Right cardiac atrium (tissue), 5 donors: ENCODE measurements around the gene CCDC185. TPM values are rescaled to one million over a fixed set of nuclear protein-coding genes. Genes with fewer than 3 reads are reported as not detected.
"Not testable (repeated sequence)": the region's sequence is repeated elsewhere in the genome, so short reads cannot be mapped to it uniquely, and the experiment has no call there.

ENCODE experiments used
- ATAC-seq, 2 donors: fragments of 200-7000 bp; cut with Tn5 transposase; one replicate each; pipeline versions ENCODE4 v1.8.0 to v1.9.1; 2020; ENCODE audit warnings: moderate library complexity in 2 of 2, mild to moderate bottlenecking in 1 of 2
- DNase-seq, 3 donors: peaks; one replicate each; pipeline ENCODE4 v3.0.0-alpha.2; 2020
- H3K27ac ChIP-seq: one replicate; pipeline ENCODE4 v1.5.1; 2013; ENCODE audit warnings: mild to moderate bottlenecking, low read length, control low read depth, moderate library complexity
- H3K27me3 ChIP-seq: one replicate; pipeline ENCODE4 v1.6.1; 2013; ENCODE audit not compliant: control insufficient read depth, insufficient read depth
- H3K4me1 ChIP-seq: one replicate; pipeline ENCODE4 v1.6.1; 2013; ENCODE audit warnings: low read length; ENCODE audit not compliant: control insufficient read depth, insufficient read depth
- H3K4me3 ChIP-seq: one replicate; pipeline ENCODE4 v1.5.1; 2013; ENCODE audit warnings: low read length, control low read depth
- H3K9me3 ChIP-seq: one replicate; pipeline ENCODE4 v1.6.1; 2013; ENCODE audit warnings: low read length; ENCODE audit not compliant: control insufficient read depth
- WGBS: extraction: QIAGEN DNeasy Blood & Tissue Kit; methylation state at CpG from one replicate; pipeline ENCODE4 v1.1.7; 2013; 5-methylcytosine and 5-hydroxymethylcytosine counted together
- intact Hi-C, 4 donors: fragments of 100-400 bp; cut with DNase I; formaldehyde crosslinking; loops; one replicate each; pipeline versions ENCODE4 v1.11.0 to v1.14.0; 2022 to 2023
- polyA plus RNA-seq: library from polyadenylated mRNA; stranded (reverse); fragments of 200-250 nt; gene quantifications from one replicate; pipeline ENCODE4 v1.2.3, GENCODE V29; 2013
- total RNA-seq, 4 donors: library from RNA; stranded (reverse); fragmentation: NEBNext Ultra II Directional; extraction: Animal tissue kit (Norgen Biotek cat#: 25700); gene quantifications; one replicate each; pipeline ENCODE4 v1.2.1, GENCODE V29; 2021
- donor health status: healthy with polysubstance abuse.
- donor health status: DM: no; HTN: yes; CAD: no.
- donor health status: DM: no; HTN: no; CAD: no.
- donor health status: DM: no; HTN: yes; CAD: no; lungs with severe emphysema.
- donor health status: DM: yes; HTN: yes; CAD: no.

Gene CCDC185
- total and polyA plus RNA-seq, 5 donors: 0.14 to 0.35 (median 0.34) TPM; not detected in 1

GRCh38 chr1:223394706-223395105, 1.5 kb downstream of the CCDC185 start:
- H3K9me3 ChIP-seq: no peaks in the 10 kb centered on the region
- 94% methylated on average over 13 of the region's 13 CpGs for WGBS
- H3K4me3 ChIP-seq: no peak overlapping the region
- H3K4me1 ChIP-seq: no peaks in the 10 kb centered on the region
- intact Hi-C loops: no loop called here
- DNase-seq (no peak), ATAC-seq (no peak)
- H3K27me3 ChIP-seq: no peaks in the 10 kb centered on the region
- H3K27ac ChIP-seq: no peak overlapping the region

GRCh38 chr1:223399393-223399792, 6.2 kb downstream of the CCDC185 start:
- intact Hi-C loops, H3K9me3 ChIP-seq, H3K27me3 ChIP-seq, H3K4me3 ChIP-seq, H3K27ac ChIP-seq, ATAC-seq, H3K4me1 ChIP-seq, DNase-seq: not testable (repeated sequence)
- 91% methylated on average over 4 of the region's 6 CpGs for WGBS

- intact Hi-C loops: no loop called here
- WGBS: 53% methylated on average over 2 of the region's 2 CpGs
- H3K27ac ChIP-seq: no peak overlapping the region
- DNase-seq: no peak
- H3K9me3 ChIP-seq: no peaks in the 10 kb centered on the region
- H3K4me1 ChIP-seq: no peaks in the 10 kb centered on the region
- H3K4me3 ChIP-seq: no peak overlapping the region
- H3K27me3 ChIP-seq: no peaks in the 10 kb centered on the region
- no peak for ATAC-seq
These were observed 8.9 kb downstream of the CCDC185 start for GRCh38 chr1:223401873-223402789.

- no peak for DNase-seq
- WGBS: 70% methylated on average over 2 of the region's 2 CpGs
- no peaks in the 10 kb centered on the region for H3K4me1 ChIP-seq
- intact Hi-C loops: no loop called here
- H3K4me3 ChIP-seq: no peak overlapping the region
- H3K9me3 ChIP-seq: no peaks in the 10 kb centered on the region
- H3K27me3 ChIP-seq: no peaks in the 10 kb centered on the region
- no peak overlapping the region for H3K27ac ChIP-seq
- ATAC-seq: no peak
These were observed 9.6 kb downstream of the CCDC185 start for GRCh38 chr1:223402790-223403142.

- Histone ChIP-seq H3K9me3 (no peaks in the 10 kb centered on the region), H3K4me3 (no peak overlapping the region), H3K27ac (no peak overlapping the region), H3K4me1 (no peaks in the 10 kb centered on the region), H3K27me3 (no peaks in the 10 kb centered on the region)
- DNase-seq (no peak), ATAC-seq (no peak)
- intact Hi-C loops: no loop called here
- WGBS: 55% methylated on average over 3 of the region's 3 CpGs
These were observed 10.1 kb downstream of the CCDC185 start for GRCh38 chr1:223403184-223403815.

- Histone ChIP-seq H3K9me3 (no peaks in the 10 kb centered on the region), H3K27me3 (no peaks in the 10 kb centered on the region), H3K4me3 (no peak overlapping the region), H3K4me1 (no peaks in the 10 kb centered on the region), H3K27ac (no peak overlapping the region)
- intact Hi-C loops: no loop called here
- DNase-seq (no peak), ATAC-seq (no peak)
- WGBS: 89% methylated on average over 3 of the region's 3 CpGs
These were observed 12.3 kb downstream of the CCDC185 start for GRCh38 chr1:223405507-223405906.

GRCh38 chr1:223410036-223410435, 16.8 kb downstream of the CCDC185 start:
- Histone ChIP-seq H3K4me3 (no peak overlapping the region), H3K27ac (no peak overlapping the region), H3K27me3 (no peaks in the 10 kb centered on the region), H3K9me3 (no peaks in the 10 kb centered on the region), H3K4me1 (no peaks in the 10 kb centered on the region)
- intact Hi-C loops: no loop called here
- DNase-seq: no peak
- no peak for ATAC-seq

- H3K27ac ChIP-seq: no peak overlapping the region
- H3K4me1 ChIP-seq: no peaks in the 10 kb centered on the region
- WGBS: 63% methylated on average over 2 of the region's 2 CpGs
- no peak overlapping the region for H3K4me3 ChIP-seq
- intact Hi-C loops: no loop called here
- no peaks in the 10 kb centered on the region for H3K9me3 ChIP-seq
- ATAC-seq: no peak
- DNase-seq: no peak
- no peaks in the 10 kb centered on the region for H3K27me3 ChIP-seq
These were observed 18.1 kb downstream of the CCDC185 start for GRCh38 chr1:223411309-223411708.

- Histone ChIP-seq H3K9me3 (no peaks in the 10 kb centered on the region), H3K4me3 (no peak overlapping the region), H3K27ac (no peak overlapping the region), H3K27me3 (no peaks in the 10 kb centered on the region), H3K4me1 (no peaks in the 10 kb centered on the region)
- no peak for ATAC-seq
- intact Hi-C loops: no loop called here
- DNase-seq: no peak
These were observed 18.5 kb downstream of the CCDC185 start for GRCh38 chr1:223411710-223412109.

- Histone ChIP-seq H3K9me3 (no peaks in the 10 kb centered on the region), H3K4me1 (no peaks in the 10 kb centered on the region), H3K4me3 (no peak overlapping the region), H3K27ac (no peak overlapping the region), H3K27me3 (no peaks in the 10 kb centered on the region)
- DNase-seq (no peak), ATAC-seq (no peak)
- WGBS: 88% methylated on average over 2 of the region's 2 CpGs
- intact Hi-C loops: no loop called here
These were observed 20.0 kb downstream of the CCDC185 start for GRCh38 chr1:223413216-223413615.

GRCh38 chr1:223417444-223417843, 24.2 kb downstream of the CCDC185 start:
- Histone ChIP-seq H3K27ac (no peak overlapping the region), H3K27me3 (no peaks in the 10 kb centered on the region), H3K4me1 (peaks cover 10% of the 10 kb centered on the region), H3K4me3 (no peak overlapping the region), H3K9me3 (no peaks in the 10 kb centered on the region)
- no peak for ATAC-seq
- no peak for DNase-seq
- intact Hi-C loops: no loop called here
- 47% methylated on average over 2 of the region's 2 CpGs for WGBS
